ENCODE measurements around the gene DCDC2C. TPM values are rescaled to one million over a fixed set of nuclear protein-coding genes. Genes with fewer than 3 reads are reported as not detected.

Gene DCDC2C
- total and polyA plus RNA-seq, 2 donors (not counting 3 experiments of a cell fraction or from before 2014, with no cell fraction given): not detected

DNA sequence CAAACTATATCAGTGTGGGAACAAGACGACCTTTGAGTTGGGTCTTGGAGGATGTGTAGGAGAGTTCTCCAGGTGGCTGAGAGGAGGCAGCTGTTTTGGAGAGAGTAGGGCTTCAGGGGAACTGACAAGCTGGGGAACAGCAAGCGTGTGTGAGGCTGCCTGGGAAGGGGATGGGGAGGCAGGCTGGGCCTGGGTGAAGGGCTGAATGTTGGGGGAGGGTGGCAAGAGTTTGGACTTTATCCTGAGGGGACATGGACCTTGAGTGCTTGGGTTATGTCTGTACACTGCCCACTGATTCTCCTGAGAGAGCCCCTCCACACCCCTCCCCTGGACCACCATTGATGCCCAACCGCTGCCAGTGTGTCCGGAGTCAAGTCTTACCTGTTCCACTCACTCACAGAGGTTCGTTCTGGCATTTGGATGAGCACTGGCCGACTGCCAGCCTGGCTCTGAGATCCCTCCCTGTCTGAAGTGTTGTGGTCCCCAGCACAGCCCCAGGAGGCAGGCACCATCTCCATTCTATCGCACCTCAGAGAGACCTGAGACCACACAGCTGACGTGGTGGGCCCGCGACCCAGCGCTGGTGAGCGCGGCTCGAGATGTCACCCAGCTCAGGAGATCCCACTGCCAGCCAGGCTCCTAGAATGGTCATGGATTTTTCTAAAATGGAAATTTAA lies 59.5 kb downstream of the DCDC2C start:
- Histone ChIP-seq H3K9ac (replicated peaks; ENCODE audit: extremely low read depth, insufficient read depth, low read length) (no peak overlapping the region), H3K4me2 (ENCODE audit: insufficient read depth, low read length) (no peak overlapping the region), H3K36me3 (ENCODE audit: control insufficient read depth in 2 of 2, extremely low read depth in 1 of 2, insufficient read depth in 2 of 2, low read length in 2 of 2) (no peaks in the 10 kb centered on the region), H3K4me1 (ENCODE audit: control insufficient read depth, extremely low read depth, insufficient read depth, low read length) (no peaks in the 10 kb centered on the region), H3K9me1 (replicated peaks; ENCODE audit: control insufficient read depth, extremely low read depth, insufficient read depth, low read length) (no peaks in the 10 kb centered on the region), H3K27ac (ENCODE audit: insufficient read depth, low read depth, low read length) (no peak overlapping the region), H3K4me3 (replicated peaks in 1 of 3; ENCODE audit: insufficient read depth in 1 of 3, low read depth in 1 of 3, low read length in 3 of 3) (no peak overlapping the region), H2AFZ (ENCODE audit: low read depth, low read length) (no peak overlapping the region), H3K9me3 (replicated peaks; ENCODE audit: control insufficient read depth, insufficient read depth, low read length) (no peaks in the 10 kb centered on the region), H3K79me2 (ENCODE audit: control insufficient read depth, insufficient read depth, low read length) (no peaks in the 10 kb centered on the region), H4K20me1 (replicated peaks; ENCODE audit: control insufficient read depth, extremely low read depth, insufficient read depth, low read length) (no peaks in the 10 kb centered on the region), H3K27me3 (ENCODE audit: control insufficient read depth in 2 of 2, insufficient read depth in 2 of 2, low read length in 2 of 2) (no peaks in the 10 kb centered on the region)
- no peak for TF ChIP-seq MAX (IDR thresholded peaks at IDR 0.05; ENCODE audit: insufficient read depth, insufficient read length)
- no peak for TF ChIP-seq EZH2 (IDR thresholded peaks at IDR 0.05; ENCODE audit: borderline replicate concordance, low read depth, low read length, severe bottlenecking)
- TF ChIP-seq MYC (IDR thresholded peaks at IDR 0.05; ENCODE audit: low read depth, low read length): no peak
- no peak for TF ChIP-seq JUN (IDR thresholded peaks at IDR 0.05; ENCODE audit: borderline replicate concordance, insufficient read depth, insufficient read length, low read depth)
- no peak for TF ChIP-seq POLR2A (IDR thresholded peaks at IDR 0.05; ENCODE audit: low read depth, low read length)
- TF ChIP-seq, protein P1, sequence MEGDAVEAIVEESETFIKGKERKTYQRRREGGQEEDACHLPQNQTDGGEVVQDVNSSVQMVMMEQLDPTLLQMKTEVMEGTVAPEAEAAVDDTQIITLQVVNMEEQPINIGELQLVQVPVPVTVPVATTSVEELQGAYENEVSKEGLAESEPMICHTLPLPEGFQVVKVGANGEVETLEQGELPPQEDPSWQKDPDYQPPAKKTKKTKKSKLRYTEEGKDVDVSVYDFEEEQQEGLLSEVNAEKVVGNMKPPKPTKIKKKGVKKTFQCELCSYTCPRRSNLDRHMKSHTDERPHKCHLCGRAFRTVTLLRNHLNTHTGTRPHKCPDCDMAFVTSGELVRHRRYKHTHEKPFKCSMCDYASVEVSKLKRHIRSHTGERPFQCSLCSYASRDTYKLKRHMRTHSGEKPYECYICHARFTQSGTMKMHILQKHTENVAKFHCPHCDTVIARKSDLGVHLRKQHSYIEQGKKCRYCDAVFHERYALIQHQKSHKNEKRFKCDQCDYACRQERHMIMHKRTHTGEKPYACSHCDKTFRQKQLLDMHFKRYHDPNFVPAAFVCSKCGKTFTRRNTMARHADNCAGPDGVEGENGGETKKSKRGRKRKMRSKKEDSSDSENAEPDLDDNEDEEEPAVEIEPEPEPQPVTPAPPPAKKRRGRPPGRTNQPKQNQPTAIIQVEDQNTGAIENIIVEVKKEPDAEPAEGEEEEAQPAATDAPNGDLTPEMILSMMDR (IDR thresholded peaks at IDR 0.05; ENCODE audit: extremely low read depth in 1 of 2, insufficient read depth in 1 of 2, low read depth in 1 of 2, low read length in 2 of 2): no peak
- no peak for TF ChIP-seq FOS (IDR thresholded peaks at IDR 0.05; ENCODE audit: borderline replicate concordance, insufficient read depth, low read length)
- TF ChIP-seq GATA2 (IDR thresholded peaks at IDR 0.05; ENCODE audit: insufficient read depth, insufficient read length, low read depth, low read length): no peak
- TF ChIP-seq POLR2AphosphoS5 (IDR thresholded peaks at IDR 0.05; ENCODE audit: insufficient read depth, low read depth, low read length): no peak
- no TSS peak for BruUV-seq (replicated peaks)
- no peak for DNase-seq (ENCODE audit: low read depth, low spot score)
- CTCF ChIA-PET: no interaction called here
- no peak for FAIRE-seq
- intact Hi-C loops (cut with micrococcal nuclease): no loop called here
- POLR2A ChIA-PET: no interaction called here
- dilution Hi-C loops (cut with MboI; ENCODE audit: extremely low pct_ligation_motif_present, low sequenced_read_pairs): no loop called here
